HG02610 (cell line): ENCODE data around the gene CPN1.
"Not testable (repeated sequence)": the region's sequence is repeated elsewhere in the genome, so short reads cannot be mapped to it uniquely, and the experiment has no call there.

Experiments
- ATAC-seq: cut with Tn5 transposase; IDR thresholded peaks from one replicate; pipeline ENCODE4 v1.9.1; 2021; ENCODE audit warnings: mild to moderate bottlenecking, moderate library complexity; ENCODE audit not compliant: unreplicated experiment

CPN1 gene

GRCh38 chr10:100081075-100082001 is at the start of gene CPN1:
CPN1 (minus strand) TSS chr10:100081869; CDS start chr10:100081625, 244 bp downstream.
- no peak for ATAC-seq

- no peak for ATAC-seq
Observed at GRCh38 chr10:100130831-100131230, 49.2 kb upstream of the CPN1 start.

DNA sequence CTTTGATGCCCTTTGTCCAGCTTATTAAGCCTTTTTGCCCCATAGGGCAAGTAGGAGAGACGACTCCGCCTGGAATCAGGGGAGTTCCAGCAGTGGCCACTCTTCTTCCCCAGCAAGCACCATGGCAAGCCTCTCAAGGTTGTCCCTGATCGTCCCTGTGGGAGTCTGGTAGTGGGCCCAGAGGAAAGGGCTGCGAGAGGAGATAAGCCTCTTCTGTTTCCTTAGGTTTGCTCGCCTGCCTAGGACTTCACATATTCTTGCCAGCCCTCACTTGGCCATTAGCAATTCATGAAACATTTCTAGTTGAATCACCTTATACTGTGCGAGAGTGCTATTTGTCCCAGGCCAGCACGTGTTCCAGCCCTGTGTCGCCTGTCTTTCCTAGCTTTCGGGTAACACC is 47.8 kb upstream of the CPN1 start:
- no peak for ATAC-seq

- ATAC-seq = no peak
Observed at GRCh38 chr10:100128951-100129350, 47.3 kb upstream of the CPN1 start.

GRCh38 chr10:100125335-100125734 is 43.7 kb upstream of the CPN1 start:
- not testable (repeated sequence) for ATAC-seq

DNA sequence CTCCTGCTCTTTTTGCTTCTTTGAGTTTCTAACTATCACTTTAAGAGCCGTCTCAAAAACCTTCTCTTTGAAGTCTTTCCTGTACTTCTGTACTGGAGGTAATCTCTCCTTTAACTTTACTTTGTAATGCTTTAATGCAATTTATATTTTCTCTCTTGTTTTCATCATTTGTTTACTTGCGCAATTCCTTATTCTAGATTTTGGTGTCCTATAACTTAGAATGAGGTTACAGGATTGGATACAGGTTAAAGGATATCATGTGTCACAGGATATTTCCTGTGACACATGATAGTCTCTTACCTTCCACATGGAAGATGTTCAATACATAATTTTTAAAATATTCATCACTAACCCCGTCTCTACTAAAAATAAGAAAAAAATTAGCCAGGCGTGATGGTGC is 42.4 kb upstream of the CPN1 start:
- ATAC-seq = no peak

DNA sequence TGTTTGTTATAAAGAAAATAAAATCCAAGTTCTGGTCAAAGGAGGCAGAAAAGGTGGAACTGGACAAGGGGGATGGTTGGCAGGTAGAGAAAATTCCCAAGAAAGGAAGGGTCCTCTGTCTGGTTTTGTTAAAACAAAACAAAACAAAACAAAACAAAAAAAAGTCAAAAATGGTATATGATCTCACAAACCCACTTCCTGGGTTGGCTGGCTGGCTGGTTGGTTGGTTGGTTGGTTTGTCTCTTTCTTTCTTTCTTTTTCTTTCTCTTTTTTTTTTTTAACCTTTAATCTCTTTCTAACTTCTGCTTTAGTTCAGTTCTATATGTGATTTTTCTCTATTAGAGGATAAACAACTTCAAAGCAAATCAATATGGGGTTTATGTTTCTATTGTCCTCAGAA is 41.1 kb upstream of the CPN1 start:
- no peak for ATAC-seq

DNA sequence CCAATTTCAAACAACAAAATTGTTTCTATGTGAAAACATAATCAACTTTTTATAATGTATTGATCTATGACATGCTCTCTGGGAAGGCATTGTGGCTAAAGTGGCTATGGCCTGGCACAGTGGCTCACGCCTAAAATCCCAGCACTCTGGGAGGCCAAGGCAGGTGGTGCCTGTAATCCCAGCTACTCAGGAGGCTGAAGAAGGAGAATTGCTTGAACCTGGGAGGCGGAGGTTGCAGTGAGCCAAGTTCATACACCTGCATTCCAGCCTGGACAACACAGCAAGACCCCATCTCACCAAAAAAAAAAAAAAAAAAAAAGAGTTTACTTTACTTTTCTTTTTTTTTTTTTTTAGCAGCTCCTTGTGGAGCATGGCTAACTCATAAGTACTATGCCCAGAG is 38.9 kb upstream of the CPN1 start:
- no peak for ATAC-seq

DNA sequence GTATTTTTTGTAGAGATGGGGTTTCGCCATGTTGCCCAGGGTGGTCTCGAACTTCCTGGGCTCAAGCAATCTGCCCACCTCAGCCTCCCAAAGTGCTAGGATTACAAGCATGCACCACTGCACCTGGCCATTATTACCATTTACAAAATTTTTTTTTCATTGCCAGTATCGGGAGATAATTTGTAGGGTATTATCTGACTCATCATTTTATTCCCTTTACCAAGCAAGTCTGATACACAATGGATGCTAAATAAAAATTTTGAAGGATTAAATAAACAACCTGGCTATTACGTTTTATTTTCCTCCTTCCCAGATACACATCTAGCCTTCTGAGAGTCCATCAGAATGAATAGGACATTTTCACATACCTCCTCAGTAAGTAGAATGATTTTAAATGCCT is 38.1 kb upstream of the CPN1 start:
- no peak for ATAC-seq

DNA sequence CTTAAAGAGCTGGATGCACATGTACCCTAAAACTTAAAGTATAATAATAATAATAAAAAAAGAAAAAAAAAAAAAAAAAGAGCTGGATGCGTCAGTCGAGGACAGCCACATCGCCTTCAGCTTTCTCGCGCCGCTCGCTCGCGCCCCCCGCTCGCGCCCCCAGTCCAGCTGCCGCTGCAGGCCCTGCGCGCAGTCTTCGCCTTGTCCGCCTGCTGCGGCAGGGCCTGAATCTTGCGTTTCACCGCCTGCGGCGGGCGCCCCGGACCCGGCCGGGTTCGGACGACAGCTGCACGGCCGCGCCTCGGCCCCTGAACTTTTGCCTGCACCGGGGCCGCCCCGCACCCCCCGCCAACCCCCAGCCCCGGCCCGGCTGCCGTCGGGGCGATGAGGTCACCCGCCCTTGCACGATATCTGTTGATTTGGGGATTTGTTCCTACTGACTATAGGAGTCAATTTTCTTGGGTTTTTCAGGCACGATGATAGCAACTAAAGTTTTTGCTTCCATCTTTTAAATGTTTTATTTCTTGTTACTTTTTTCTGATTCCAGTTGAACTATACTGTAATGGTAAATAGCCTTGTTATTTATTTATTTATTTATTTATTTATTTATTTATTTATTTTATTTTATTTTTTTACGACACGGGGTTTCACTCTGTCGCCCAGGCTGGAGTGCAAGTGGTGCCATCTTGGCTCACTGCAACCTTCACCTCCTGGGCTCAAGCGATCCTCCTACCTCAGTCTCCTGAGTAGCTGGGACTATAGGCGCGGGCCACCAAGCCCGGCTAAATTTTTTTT is 33.5 kb upstream of the CPN1 start:
- ATAC-seq = no peak

GRCh38 chr10:100114460-100114859 is 32.8 kb upstream of the CPN1 start:
- no peak for ATAC-seq

DNA sequence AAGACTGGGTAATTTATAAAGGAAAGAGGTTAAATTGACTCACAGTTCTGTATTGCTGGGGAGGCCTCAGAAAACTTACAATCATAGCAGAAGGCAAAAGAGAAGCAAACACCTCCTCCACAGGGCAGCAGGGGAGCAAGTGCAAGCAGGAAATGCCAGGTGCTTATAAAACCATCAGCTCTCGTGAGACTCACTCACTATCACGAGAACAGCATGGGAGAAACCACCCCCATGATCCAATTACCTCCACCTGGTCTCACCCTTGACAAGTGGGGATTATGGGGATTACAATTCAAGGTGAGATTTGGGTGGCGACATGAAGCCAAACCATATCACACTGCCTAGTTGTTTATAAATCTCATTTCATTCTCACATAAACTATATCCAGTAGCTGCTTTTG is 28.0 kb upstream of the CPN1 start:
- ATAC-seq = no peak

DNA sequence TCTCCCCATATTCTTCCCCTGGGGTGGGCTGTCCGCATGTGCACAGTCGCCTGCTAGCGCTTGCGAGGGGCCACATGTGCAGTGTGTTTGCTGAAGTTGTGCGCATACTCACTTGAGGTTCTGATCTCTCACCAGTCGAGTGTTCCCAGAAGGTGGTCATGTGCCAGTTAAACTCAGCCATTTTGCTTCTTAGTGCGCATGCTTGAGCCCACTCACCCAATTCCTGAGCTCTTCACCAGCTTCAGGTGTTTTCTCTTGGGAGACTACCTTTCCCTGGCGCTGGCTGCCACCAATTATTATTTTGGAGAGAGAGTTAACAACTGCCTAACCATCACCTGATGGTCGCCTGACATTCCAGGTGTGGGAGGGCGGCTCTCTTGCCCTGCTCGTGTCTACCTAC is 25.2 kb upstream of the CPN1 start:
- ATAC-seq = no peak

GRCh38 chr10:100104300-100104699 is 22.6 kb upstream of the CPN1 start:
- no peak for ATAC-seq

GRCh38 chr10:100103581-100103980 is 21.9 kb upstream of the CPN1 start:
- ATAC-seq = no peak

DNA sequence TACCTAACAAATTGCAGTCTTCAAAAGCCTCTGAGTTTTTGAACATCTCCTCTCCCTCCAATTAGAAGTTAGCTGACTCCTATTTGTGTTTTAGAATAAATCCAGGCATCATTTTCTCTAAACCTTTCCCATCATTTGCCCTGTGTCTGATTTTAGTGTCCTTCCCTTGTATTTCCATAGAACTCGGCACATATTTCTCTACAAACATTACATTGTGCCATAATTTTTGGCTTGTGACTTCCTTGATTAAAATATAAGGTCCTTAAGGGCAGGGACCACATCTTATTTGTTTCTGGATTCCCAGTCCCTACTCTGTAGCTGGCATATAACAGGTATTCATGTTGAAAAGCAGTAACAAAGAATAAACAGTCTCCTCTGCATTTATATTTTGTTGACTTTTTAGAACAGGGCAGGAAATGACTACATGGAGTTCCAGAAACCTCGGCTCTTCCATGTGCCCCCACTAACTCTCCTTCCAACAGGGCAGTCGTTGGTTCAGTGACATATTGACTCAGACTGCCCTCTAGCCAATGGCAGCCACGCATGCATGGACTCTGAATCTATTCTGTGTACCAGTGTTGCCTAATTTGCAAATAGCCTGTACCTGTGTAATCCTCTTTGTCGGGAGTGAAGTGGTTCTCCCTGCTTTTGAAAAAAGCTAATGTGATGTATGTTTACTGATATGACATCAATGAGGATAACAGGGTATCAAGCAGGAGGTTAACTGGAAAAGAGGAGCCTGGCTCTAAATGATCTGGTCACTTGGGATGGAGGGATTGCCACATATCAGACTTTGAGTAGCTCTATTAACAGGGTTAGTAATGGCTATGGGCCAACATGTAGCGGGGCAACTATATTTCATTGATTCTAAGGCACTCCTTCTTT is 19.8 kb upstream of the CPN1 start:
- no peak for ATAC-seq

DNA sequence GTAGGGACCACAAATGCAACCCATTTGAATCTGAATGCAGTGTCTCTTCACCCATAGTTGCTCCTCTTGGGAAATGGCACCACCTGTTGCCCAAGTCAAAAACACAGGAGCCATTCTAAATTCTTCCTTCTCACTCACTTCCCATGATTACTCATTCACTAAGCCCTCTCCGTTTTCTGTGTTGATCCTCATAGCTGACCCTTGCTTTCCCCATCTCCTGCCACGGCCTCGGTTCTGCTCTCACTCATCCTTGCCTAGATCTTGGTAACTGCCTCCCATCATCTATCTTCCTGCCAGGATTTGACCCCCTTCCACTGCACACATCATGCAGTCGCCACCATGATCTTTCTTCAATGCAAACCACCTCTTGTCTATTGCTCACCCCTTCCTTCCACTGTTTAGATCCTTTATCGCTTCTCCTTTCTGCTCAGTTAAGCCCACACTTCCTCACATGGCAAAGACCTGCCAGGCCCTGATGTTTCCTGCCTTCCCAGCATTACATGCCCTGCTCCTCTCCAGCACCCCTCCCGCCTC is 19.0 kb upstream of the CPN1 start:
- no peak for ATAC-seq

DNA sequence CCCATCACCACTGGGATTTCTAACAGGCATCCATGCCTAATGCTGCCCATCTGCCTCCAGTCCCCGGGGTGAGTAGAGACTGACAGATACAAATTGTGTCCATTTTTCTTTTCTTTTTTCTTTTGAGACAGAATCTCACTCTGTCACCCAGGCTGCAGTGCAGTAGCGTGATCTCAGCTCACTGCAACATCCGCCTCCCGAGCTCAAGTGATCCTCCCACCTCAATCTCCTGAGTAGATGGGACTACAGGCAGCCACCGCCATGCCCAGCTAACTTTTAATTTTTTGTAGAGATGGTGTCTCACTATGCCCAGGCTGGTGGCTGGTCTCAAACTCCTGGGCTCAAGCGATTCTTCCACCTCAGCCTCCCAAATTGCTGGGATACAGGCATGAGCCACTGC is 7.6 kb upstream of the CPN1 start:
- ATAC-seq = no peak

GRCh38 chr10:100086708-100087107 is 5.0 kb upstream of the CPN1 start:
- ATAC-seq = not testable (repeated sequence)

- ATAC-seq = no peak
Observed at GRCh38 chr10:100085596-100085995, 3.9 kb upstream of the CPN1 start.

DNA sequence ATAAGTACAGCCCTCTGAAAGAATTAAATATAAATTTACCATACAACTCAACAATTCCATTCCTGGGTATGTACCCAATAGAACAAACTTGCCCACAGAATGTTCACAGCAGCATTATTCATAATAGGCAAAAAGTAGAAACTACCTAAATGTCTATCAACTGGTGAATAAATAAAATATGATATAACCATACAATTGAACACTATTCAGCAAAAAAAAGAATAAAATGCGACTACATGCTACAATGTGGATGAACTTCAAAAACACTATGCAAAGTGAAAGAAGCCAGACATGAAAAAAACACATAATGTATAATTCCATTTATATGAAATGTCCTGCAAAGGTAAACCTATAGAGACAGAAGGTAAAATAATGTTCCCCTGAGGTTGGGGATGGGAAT is 2.0 kb upstream of the CPN1 start:
- no peak for ATAC-seq
